ENCODE measurements around the gene FBXO2. TPM values are rescaled to one million over a fixed set of nuclear protein-coding genes. Genes with fewer than 3 reads are reported as not detected.

FBXO2 gene
- total and polyA plus RNA-seq, 9 of the 15 experiments (the other 6 are each of a cell fraction or from before 2014, with no cell fraction given): 0.04 to 1.9 (median 0.27) TPM

- TF ChIP-seq KDM5B (IDR thresholded peaks at IDR 0.05; ENCODE audit: insufficient replicate concordance, low read depth, low read length) (no peak), ZSCAN32 (CRISPR knock-in tag; IDR thresholded peaks at IDR 0.05) (no peak), NR2C1 (IDR thresholded peaks at IDR 0.05) (peak; percentile 22; the same call in 1 of the 2 replicates), NR2C1 (tag; IDR thresholded peaks at IDR 0.05) (no peak), ZNF407 (IDR thresholded peaks at IDR 0.05; ENCODE audit: low read depth) (no peak), TRIM24 (IDR thresholded peaks at IDR 0.05) (peak; percentile 30 to 86; a peak in 3 of 4 replicates), CCNT2 (IDR thresholded peaks at IDR 0.05; ENCODE audit: borderline replicate concordance, extremely low read depth, insufficient read length, low read depth, low read length) (no peak), SRF (CRISPR knock-in tag; IDR thresholded peaks at IDR 0.05) (no peak), RFX5 (IDR thresholded peaks at IDR 0.05; ENCODE audit: low read depth, low read length) (no peak), MNT (conservative IDR thresholded peaks at IDR 0.05) (no peak), FOXP4 (CRISPR knock-in tag; IDR thresholded peaks at IDR 0.05; ENCODE audit: borderline replicate concordance) (no peak), ERF (CRISPR knock-in tag; IDR thresholded peaks at IDR 0.05) (no peak), MAFF (IDR thresholded peaks at IDR 0.05; ENCODE audit: low read length) (no peak), POLR2AphosphoS2 (IDR thresholded peaks at IDR 0.05; ENCODE audit: low read length) (no peak), MCM3 (IDR thresholded peaks at IDR 0.05) (no peak)
Measured at GRCh38 chr1:11697188-11697892, 43.1 kb upstream of the FBXO2 start (continued).

Measured in K562 (cell line).